ENCODE results near the gene CXCR5. TPM values are rescaled to one million over a fixed set of nuclear protein-coding genes. Genes with fewer than 3 reads are reported as not detected.

CXCR5 gene
- total RNA-seq, 3 donors from 2014 or later, result 0.12 to 0.23 TPM; not detected in 1

DNA sequence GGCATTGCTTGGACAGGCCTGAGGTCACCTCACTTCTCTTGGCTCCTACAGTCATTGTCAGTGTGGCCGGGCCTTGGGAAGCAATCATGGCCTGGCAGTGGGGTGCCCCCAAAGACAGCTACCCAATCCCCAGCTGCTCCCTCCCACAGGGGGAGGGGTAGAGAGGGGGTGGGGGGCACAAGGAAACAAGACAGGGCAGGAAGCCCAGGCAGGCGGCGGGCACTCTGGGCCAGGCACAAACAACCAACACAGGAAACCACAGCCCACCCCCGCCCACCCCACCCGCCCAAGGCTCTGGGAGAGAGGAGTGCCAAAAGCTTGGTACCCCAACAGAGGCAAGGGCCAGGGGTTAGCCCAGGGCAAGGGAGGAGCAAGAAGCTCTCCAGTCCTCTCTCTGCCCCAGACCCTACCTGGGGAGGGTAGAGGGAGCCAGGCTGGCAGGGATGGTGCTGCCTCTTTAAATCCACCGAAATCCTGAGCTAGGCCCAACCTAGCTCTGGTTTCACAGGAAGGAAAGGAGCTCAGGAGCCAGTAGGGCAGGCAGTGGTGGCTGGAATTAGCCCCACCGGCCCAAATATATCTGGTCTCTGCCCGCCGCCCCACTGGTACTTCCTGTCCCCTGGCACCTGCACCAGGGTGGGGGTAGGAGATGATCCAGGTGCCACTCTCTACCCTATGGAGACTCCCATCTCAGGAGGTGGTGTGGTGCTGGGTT lies 29.9 kb downstream of the CXCR5 start:
- Histone ChIP-seq H3K4me1 (ENCODE audit: low read depth) (peaks cover 91% of the 10 kb centered on the region), H3K9me3 (no peaks in the 10 kb centered on the region), H3K36me3 (ENCODE audit: low read depth) (no peaks in the 10 kb centered on the region), H3K4me3 (no peak overlapping the region)
- TF ChIP-seq, protein P1, sequence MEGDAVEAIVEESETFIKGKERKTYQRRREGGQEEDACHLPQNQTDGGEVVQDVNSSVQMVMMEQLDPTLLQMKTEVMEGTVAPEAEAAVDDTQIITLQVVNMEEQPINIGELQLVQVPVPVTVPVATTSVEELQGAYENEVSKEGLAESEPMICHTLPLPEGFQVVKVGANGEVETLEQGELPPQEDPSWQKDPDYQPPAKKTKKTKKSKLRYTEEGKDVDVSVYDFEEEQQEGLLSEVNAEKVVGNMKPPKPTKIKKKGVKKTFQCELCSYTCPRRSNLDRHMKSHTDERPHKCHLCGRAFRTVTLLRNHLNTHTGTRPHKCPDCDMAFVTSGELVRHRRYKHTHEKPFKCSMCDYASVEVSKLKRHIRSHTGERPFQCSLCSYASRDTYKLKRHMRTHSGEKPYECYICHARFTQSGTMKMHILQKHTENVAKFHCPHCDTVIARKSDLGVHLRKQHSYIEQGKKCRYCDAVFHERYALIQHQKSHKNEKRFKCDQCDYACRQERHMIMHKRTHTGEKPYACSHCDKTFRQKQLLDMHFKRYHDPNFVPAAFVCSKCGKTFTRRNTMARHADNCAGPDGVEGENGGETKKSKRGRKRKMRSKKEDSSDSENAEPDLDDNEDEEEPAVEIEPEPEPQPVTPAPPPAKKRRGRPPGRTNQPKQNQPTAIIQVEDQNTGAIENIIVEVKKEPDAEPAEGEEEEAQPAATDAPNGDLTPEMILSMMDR (IDR thresholded peaks at IDR 0.05), result no peak
- intact Hi-C loops (cut with DNase I, micrococcal nuclease), result no loop called here
- ATAC-seq (no peak), DNase-seq (peak; percentile 38 to 85 (median 67))

DNA sequence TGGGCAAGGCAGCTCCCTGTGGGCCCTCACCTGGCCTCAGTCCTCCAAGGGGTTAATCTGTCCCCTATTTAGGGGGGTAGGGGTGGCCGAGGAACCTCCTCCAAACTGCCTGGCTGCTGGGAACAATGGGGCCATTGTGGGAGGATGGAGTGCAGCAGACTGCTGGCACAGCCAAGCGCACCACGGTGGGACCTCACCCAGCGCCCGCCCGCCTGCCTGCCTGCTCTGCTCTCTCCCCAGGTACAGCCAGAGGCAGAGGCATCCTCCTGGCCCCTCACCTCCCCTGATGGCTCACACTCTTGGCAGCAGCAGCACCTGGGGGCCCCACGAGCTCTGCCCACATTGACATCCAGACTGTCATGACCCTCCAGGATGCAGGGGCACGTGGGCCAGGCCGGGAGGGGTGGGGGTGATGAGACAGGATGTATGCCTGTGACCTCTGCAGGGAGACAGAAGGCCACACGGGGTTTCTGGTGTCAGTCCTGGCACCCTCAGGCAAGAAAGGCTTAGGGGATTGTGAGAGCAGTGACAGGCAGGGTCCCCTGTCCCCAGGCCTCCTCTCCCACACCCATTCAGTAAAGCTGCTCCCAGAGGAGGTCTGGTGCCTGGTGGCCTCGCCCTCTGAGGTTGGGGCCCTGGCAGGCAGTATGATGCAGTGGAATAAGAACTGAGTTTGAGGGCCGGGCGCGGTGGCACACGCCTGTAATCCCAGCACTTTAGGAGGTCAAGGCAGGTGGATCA lies 30.7 kb downstream of the CXCR5 start:
- H3K4me1 ChIP-seq (ENCODE audit: low read depth), result peaks cover 97% of the 10 kb centered on the region
- DNase-seq (peak; percentile 46 to 91 (median 75)), ATAC-seq (peak; percentile 21)
- H3K4me3 ChIP-seq, result no peak overlapping the region
- no peaks in the 10 kb centered on the region for H3K36me3 ChIP-seq (ENCODE audit: low read depth)
- TF ChIP-seq, protein P1 (IDR thresholded peaks at IDR 0.05), result no peak
- H3K9me3 ChIP-seq, result no peaks in the 10 kb centered on the region
- intact Hi-C loops (cut with DNase I, micrococcal nuclease), result no loop called here

DNA sequence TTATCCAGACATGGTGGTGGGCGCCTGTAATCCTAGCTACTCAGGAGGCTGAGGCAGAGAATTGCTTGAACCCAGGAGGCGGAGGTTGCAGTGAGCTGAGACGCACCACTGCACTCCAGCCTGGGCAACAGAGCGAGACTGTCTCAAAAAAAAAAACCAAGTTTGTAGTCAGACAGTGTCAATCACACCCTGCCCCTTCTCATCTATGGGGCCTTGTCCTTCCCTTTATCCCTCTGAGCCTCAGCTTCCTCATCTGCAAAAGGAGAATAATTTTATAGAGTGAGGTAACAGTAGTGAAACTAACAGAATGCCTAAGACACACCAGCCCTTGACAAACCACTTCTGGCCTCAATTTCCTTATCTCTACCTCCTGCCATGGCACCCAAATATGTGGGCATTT lies 31.3 kb downstream of the CXCR5 start:
- H3K9me3 ChIP-seq, result no peaks in the 10 kb centered on the region
- intact Hi-C loops (cut with DNase I, micrococcal nuclease), result no loop called here
- H3K36me3 ChIP-seq (ENCODE audit: low read depth), result no peaks in the 10 kb centered on the region
- ATAC-seq (no peak), DNase-seq (no peak)
- TF ChIP-seq, protein P1 (IDR thresholded peaks at IDR 0.05), result no peak
- no peak overlapping the region for H3K4me3 ChIP-seq
- peaks cover 97% of the 10 kb centered on the region for H3K4me1 ChIP-seq (ENCODE audit: low read depth)

DNA sequence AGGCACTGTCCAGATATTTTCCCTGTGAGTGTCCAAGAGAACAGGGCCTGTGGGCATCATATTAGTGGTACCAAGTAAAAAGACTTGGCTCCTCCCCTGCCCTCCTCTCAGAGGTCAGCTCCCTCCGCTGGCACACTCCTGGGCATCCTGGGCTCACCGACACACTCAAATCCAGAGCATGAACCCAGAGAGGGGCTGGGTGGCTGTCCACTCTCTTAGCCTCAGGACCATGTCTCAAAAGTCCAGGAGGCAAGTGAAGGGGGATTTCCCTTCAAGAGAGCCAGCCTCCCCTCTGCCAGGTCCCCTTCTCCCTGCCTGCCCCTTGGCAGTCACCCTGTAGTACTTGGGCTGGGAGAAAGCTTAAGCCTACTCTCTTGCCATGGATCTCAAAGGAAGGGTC lies 31.7 kb downstream of the CXCR5 start:
- no peak overlapping the region for H3K4me3 ChIP-seq
- DNase-seq (no peak), ATAC-seq (no peak)
- no peaks in the 10 kb centered on the region for H3K36me3 ChIP-seq (ENCODE audit: low read depth)
- TF ChIP-seq, protein P1 (IDR thresholded peaks at IDR 0.05), result no peak
- no peaks in the 10 kb centered on the region for H3K9me3 ChIP-seq
- peaks cover 97% of the 10 kb centered on the region for H3K4me1 ChIP-seq (ENCODE audit: low read depth)
- intact Hi-C loops (cut with DNase I, micrococcal nuclease), result no loop called here

DNA sequence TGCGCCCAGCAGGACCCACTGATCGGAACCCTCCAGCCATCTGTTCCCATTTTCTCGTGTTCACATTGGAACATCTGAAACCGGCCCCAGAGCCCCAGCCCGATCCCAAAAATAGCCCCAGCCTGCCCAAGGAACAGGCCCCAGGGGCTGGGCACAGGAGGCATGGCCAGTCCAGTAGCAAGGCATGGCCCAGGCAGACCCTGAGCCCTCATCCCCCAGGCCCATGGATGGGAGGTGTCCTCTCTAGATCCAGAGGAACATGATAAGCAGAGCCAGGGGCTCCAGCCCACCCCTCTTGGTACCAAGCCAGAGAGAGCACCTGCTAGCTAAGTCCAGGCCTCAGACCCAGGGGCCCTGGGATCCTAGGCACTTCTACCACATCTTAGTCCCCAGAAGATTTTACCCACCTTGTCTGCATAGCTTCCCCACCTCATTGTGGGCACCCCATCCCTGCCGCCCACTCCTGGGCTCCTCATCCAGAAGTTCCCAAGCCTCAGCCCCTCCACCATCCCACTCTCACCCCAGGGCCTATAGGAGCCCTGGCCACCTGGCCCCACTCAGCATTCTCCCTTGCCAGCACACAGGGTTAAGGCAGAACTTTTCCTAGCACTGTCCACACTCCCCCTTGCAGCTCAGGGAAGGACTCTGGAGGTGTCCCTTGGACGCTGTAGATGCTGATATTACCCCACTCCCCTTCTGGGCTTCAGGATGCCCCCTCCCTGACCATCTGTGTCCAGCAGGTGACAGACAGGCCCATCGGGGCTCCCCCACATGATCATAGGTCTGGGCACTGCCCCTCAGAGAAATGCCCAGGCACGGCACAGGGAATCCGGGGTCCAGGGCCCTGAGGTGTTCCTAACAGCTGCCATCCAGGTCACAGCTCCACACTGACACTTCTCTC lies 32.5 kb downstream of the CXCR5 start:
- TF ChIP-seq, protein P1 (IDR thresholded peaks at IDR 0.05), result no peak
- DNase-seq (peak in 1 of 3 donors; percentile 43), ATAC-seq (no peak)
- no peaks in the 10 kb centered on the region for H3K9me3 ChIP-seq
- H3K4me3 ChIP-seq, result no peak overlapping the region
- no peaks in the 10 kb centered on the region for H3K36me3 ChIP-seq (ENCODE audit: low read depth)
- intact Hi-C loops (cut with DNase I, micrococcal nuclease), result no loop called here
- H3K4me1 ChIP-seq (ENCODE audit: low read depth), result peaks cover 98% of the 10 kb centered on the region
